Coronary artery (tissue), 2 donors: Measurements from ENCODE around the gene SCO1.

Experiments
- DNase-seq: peaks from one replicate; pipeline ENCODE4 v3.0.0-alpha.2; 2017; ENCODE audit warnings: low spot score
- H3K27ac ChIP-seq, 2 donors: fragments of 200-600 bp; sonication (generic); one replicate each; pipeline ENCODE4 v1.5.1; 2016 to 2019
- H3K4me3 ChIP-seq: fragments of 200-600 bp; sonication (generic); 2 replicates; pipeline ENCODE4 v1.5.1; 2016; ENCODE audit warnings: mild to moderate bottlenecking, moderate library complexity
- TF ChIP-seq, protein P1 (sequence below): fragments of 200-600 bp; sonication (generic); IDR thresholded peaks from one replicate; pipeline ENCODE4 v1.5.1; 2019; ENCODE audit warnings: antibody characterized with exemption

SCO1 gene

DNA sequence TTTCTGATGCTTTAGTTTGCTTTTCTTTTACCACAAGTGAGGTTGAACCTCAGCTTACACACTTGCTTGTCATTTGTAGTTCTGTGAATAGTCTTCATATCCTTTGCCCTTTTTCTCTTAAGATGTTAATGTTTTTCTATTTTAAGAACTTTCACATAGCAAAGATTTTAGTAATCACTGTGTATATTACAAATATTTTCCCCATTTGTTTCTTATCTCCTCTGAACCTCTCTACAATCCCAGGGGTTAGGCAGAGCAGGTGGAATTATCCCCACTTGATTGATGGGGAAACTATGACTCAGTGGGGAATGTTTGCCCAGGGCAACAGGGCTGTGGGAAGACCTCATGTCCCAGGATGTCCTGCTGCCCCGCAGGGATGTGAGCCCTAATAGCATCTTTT lies 28.6 kb downstream of the SCO1 start:
- no peak for DNase-seq
- Histone ChIP-seq H3K4me3 (no peak overlapping the region), H3K27ac (no peak overlapping the region)
- TF ChIP-seq, protein P1, sequence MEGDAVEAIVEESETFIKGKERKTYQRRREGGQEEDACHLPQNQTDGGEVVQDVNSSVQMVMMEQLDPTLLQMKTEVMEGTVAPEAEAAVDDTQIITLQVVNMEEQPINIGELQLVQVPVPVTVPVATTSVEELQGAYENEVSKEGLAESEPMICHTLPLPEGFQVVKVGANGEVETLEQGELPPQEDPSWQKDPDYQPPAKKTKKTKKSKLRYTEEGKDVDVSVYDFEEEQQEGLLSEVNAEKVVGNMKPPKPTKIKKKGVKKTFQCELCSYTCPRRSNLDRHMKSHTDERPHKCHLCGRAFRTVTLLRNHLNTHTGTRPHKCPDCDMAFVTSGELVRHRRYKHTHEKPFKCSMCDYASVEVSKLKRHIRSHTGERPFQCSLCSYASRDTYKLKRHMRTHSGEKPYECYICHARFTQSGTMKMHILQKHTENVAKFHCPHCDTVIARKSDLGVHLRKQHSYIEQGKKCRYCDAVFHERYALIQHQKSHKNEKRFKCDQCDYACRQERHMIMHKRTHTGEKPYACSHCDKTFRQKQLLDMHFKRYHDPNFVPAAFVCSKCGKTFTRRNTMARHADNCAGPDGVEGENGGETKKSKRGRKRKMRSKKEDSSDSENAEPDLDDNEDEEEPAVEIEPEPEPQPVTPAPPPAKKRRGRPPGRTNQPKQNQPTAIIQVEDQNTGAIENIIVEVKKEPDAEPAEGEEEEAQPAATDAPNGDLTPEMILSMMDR = no peak

DNA sequence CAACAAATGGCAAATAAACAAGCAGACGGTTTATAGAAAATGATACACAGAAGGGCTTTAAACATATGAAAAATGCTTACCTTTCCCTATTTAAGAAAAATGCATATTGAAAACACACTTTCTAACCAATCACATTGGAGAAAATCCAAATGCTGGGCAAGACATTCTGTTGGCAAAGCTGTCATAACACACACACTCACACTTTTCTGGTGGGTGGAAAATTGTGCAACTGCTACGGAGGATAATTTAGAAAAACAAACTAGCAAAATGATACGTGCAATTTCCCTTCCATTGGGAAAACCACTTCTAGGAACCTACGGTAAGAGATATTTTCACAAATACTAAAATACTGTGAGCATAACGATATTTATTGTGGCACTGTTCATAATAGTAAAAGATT lies 30.4 kb downstream of the SCO1 start:
- H3K4me3 ChIP-seq = no peak overlapping the region
- no peak for DNase-seq
- TF ChIP-seq, protein P1 = no peak
- H3K27ac ChIP-seq = no peak overlapping the region

DNA sequence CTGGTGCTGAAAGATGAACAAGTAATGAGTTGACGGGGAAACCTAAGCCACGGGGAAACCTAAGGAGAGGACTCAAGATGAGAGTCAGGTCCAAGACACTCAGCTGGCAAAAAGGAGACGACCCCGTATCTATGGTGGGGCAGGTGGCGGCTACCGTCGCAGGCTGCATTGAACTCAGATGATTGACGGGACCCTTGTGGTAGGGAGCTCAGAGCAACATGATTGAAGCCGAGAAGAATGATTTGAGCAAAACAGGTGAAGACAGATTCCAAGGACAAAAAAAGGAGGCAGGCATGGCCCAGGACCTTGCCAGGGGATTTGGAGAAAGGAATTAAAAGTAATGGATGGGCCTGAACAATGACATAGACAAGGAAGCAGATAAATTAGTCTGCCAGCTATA lies 32.8 kb downstream of the SCO1 start:
- TF ChIP-seq, protein P1 = no peak
- no peak overlapping the region for H3K27ac ChIP-seq
- no peak for DNase-seq
- H3K4me3 ChIP-seq = no peak overlapping the region

DNA sequence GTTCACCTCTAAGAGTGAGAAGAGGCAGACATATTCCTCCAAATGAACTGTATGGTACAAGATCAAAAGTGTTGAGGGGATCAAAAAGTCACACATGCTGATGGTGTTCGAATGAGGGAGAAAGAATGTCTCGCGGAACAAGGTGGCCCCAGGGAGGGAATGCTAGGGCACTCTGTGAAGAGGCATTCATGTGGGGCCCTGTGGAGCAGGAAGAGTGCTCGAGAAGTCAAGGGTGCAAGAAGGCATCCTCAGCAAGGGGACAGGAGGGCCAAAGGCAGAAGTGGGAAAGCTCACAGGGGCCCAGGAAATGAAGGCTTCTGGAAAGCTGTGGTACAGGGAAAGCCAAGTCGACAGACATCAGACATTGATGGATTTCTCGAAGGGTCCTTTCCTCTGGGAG lies 34.1 kb downstream of the SCO1 start:
- DNase-seq = no peak
- H3K27ac ChIP-seq = no peak overlapping the region
- TF ChIP-seq, protein P1 = no peak
- no peak overlapping the region for H3K4me3 ChIP-seq

DNA sequence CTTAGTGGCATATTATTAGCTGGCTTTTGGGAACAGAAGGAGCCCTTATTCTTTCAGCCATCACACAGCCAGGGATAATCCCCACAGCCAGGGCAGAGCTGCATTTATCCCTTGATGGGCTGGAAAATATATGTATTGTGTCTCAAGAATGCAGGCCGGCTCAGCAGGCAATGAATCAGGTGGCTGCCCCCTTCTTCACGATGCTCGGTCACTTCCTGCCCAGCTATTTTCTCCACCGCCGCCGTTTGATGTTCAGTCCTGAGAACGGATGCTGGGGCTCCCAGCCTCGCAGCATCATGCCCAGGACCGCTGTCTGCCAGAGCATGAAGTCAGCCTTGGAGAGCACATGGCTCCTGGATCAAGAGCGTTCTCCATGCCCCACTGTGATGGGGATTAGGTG lies 35.9 kb downstream of the SCO1 start:
- TF ChIP-seq, protein P1 = no peak
- DNase-seq = no peak
- H3K4me3 ChIP-seq = no peak overlapping the region
- H3K27ac ChIP-seq = no peak overlapping the region

DNA sequence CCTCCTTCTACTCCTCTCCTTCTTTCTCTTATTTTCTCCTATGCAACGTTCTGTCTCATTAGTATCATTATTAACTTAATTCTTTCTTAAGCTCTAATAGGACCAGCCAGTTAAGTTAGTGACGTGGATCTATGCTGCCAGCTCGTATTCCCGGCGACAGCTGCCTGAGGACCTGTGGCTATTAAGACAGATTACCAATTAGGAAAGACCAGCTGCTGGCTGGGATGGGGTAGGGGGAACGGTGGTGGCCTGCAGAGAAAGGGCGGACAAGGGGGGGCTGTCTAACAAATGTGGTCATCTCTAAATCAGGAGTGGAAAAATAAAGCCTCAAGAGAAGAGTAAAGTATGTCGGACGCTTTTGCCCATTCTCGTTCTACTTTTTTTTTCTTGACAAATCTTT lies 39.5 kb downstream of the SCO1 start:
- DNase-seq = no peak
- Histone ChIP-seq H3K4me3 (no peak overlapping the region), H3K27ac (no peak overlapping the region)
- TF ChIP-seq, protein P1 = no peak

DNA sequence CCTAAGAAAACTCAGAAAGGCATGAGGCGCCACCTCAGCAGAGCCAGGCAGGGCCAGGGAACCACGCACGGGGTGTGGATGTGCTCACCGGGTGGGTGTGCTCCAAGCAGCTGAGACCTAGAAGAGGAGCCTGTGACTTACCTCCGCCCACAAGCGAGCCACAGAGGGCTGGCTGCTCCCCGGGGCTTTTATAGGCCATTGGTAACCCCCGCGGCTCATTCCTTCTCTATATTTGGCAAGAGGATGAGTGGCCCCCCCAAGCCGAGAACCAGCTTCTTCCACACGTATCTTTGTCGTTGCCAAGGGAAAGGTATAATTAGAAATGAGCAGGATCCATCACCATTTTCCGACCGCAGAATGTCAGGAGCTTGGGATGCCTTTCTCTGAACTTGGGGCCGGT lies 40.2 kb downstream of the SCO1 start, which contains the start of gene MYH3:
MYH3 (minus strand) TSS at position 162 of the 400 bp plus-strand sequence. CDS start 2,245 bp downstream, outside the sequence.
- Histone ChIP-seq H3K4me3 (no peak within 1 kb of the TSS), H3K27ac (no peak within 1 kb of the TSS)
- no peak for DNase-seq
- TF ChIP-seq, protein P1 = no peak
